Loucy (cell line): ENCODE data around the gene IFI30.

Experiments used
- EZH2phosphoT487 ChIP-seq: fragments of 200-600 bp; IDR thresholded peaks from 2 replicates; pipeline ENCODE4 v1.6.1; 2018; ENCODE audit warnings: antibody characterized with exemption, mild to moderate bottlenecking, moderate library complexity, borderline replicate concordance
- TF ChIP-seq, protein P1 (sequence below): fragments of 200-600 bp; sonication (generic); conservative IDR thresholded peaks from 2 replicates; pipeline ENCODE4 v1.5.1; 2014; ENCODE audit warnings: mild to moderate bottlenecking, antibody characterized with exemption, low read length

DNA sequence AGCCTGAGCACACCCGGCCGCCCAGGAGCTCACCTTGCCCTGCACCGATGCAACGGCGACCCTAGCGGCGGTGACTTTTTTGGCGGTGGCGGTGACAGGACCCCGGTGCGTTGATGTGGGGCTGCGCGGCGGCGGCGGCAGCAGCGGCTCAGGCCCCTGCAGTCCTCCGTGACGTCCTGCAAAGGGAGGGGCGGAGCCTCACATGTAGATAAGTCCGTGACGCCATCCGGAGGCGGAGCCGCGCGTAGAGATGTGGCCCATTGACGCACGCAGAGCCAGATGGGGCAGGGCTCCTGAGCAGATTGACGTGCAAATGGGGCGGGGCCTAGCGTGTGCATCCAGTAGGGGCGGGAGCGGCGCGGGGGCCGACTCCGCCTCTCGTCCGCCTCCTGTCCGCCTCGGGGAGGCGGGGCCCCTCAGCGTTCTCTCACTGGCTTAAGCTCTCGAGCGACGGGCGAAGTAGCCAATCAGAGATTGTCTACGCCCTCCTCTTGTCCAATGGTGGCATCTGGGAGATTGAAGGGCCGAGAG lies 30.3 kb downstream of the IFI30 start, which contains the start of gene RAB3A:
- TF ChIP-seq, protein P1, sequence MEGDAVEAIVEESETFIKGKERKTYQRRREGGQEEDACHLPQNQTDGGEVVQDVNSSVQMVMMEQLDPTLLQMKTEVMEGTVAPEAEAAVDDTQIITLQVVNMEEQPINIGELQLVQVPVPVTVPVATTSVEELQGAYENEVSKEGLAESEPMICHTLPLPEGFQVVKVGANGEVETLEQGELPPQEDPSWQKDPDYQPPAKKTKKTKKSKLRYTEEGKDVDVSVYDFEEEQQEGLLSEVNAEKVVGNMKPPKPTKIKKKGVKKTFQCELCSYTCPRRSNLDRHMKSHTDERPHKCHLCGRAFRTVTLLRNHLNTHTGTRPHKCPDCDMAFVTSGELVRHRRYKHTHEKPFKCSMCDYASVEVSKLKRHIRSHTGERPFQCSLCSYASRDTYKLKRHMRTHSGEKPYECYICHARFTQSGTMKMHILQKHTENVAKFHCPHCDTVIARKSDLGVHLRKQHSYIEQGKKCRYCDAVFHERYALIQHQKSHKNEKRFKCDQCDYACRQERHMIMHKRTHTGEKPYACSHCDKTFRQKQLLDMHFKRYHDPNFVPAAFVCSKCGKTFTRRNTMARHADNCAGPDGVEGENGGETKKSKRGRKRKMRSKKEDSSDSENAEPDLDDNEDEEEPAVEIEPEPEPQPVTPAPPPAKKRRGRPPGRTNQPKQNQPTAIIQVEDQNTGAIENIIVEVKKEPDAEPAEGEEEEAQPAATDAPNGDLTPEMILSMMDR, result no peak
- TF ChIP-seq EZH2phosphoT487, result no peak
